Spleen (tissue), 7 donors: Measurements from ENCODE around the gene RELA.

Experiments
- CTCF ChIP-seq, 11 experiments: fragments of 200-600 bp in 7 of 11; fragments of 450-650 bp in 4 of 11; sonication (generic) in 4 of 11; IDR thresholded peaks in 8 of 11; conservative IDR thresholded peaks in 3 of 11; 1 replicate in 7 of 11; 2 replicates in 4 of 11; pipeline versions ENCODE4 v1.4.0 to v1.8.0; 2016 to 2021; ENCODE audit warnings: antibody characterized with exemption in 11 of 11, inconsistent platforms in 4 of 11, mild to moderate bottlenecking in 1 of 11
- POLR2A ChIP-seq, 3 donors: fragments of 450-650 bp; IDR thresholded peaks; one replicate each; pipeline ENCODE4 v1.5.1; 2017; ENCODE audit warnings: antibody characterized with exemption in 3 of 3, mild to moderate bottlenecking in 1 of 3
- POLR2AphosphoS5 ChIP-seq, 3 donors: sonication (generic); formaldehyde crosslinking; IDR thresholded peaks; one replicate each; pipeline ENCODE4 v1.5.1; 2017; ENCODE audit warnings: antibody characterized with exemption in 3 of 3
- donor health status: DM: no; HTN: no; CAD: no; lungs with moderate emphysema.
- donor health status: DM: no; HTN: no; CAD: no.
- donor health status: DM: no; HTN: no; CAD: no.

- TF ChIP-seq POLR2AphosphoS5 (IDR thresholded peaks at IDR 0.05) (peak; percentile 93 to 97 (median 96)), POLR2A (IDR thresholded peaks at IDR 0.05) (peak in 2 of 3 donors; percentile 55 to 58), CTCF (IDR thresholded peaks at IDR 0.05 in 8 of 11, conservative IDR thresholded peaks at IDR 0.05 in 3 of 11) (peak; percentile 95 to 100 (median 97))
Observed at GRCh38 chr11:65711785-65712632, 49.3 kb upstream of the RELA start, which contains the start of gene KAT5.
